HepG2 (cell line): ENCODE data around the gene LYPD6B. TPM values are rescaled to one million over a fixed set of nuclear protein-coding genes. Genes with fewer than 3 reads are reported as not detected.

Source experiments
- ATAC-seq: fragments of 200-7000 bp; cut with Tn5 transposase; 3 replicates; pipeline ENCODE4 v1.9.1; 2020; ENCODE audit warnings: mild to moderate bottlenecking, moderate library complexity
- BruUV-seq: library from RNA; stranded (reverse); fragments of 400-500 nt; replicated peaks from 2 replicates; lab custom pipeline; 2021; lab: Mats Ljungman, UMichigan
- CTCF ChIA-PET: fragments of 300-600 bp; formaldehyde crosslinking; extraction: SDS; loops from one replicate; lab custom pipeline; 2021; ENCODE audit warnings: low total read pairs, inconsistent platforms, low intra/inter-chr PET ratio; lab: Yijun Ruan, JAX
- POLR2A ChIA-PET: fragments of 350-600 bp; sonication (Branson Sonifier 250); formaldehyde crosslinking; loops from one replicate; lab custom pipeline; 2020; ENCODE audit warnings: antibody characterized with exemption, inconsistent platforms; lab: Yijun Ruan, JAX
- DNase-seq: peaks from one replicate; pipeline ENCODE4 v3.0.0-alpha.2; 2015; ENCODE audit warnings: low spot score
- FAIRE-seq: peaks from 3 replicates; lab custom pipeline; 2011; peaks lifted over from hg19 to GRCh38; lab: Jason Lieb, UNC
- H2AFZ ChIP-seq: one replicate; pipeline ENCODE4 v1.6.1; 2011; ENCODE audit warnings: low read length, inconsistent platforms
- H3K27ac ChIP-seq: fragments of 300-600 bp; 3 replicates; pipeline ENCODE4 v1.8.0; 2011; ENCODE audit warnings: mixed run types, mild to moderate bottlenecking, mixed read lengths, low read length, inconsistent platforms; ENCODE audit not compliant: insufficient read depth; ENCODE audit errors: extremely low read length
- H3K27me3 ChIP-seq, 2 experiments: fragments of 200-600 bp in 1 of 2; 2 replicates in 1 of 2; 3 replicates in 1 of 2; pipeline versions ENCODE4 v1.6.0 to v1.8.0; 2011; ENCODE audit warnings: low read length in 2 of 2, mild to moderate bottlenecking in 2 of 2, moderate library complexity in 2 of 2, inconsistent platforms in 1 of 2; ENCODE audit not compliant: insufficient read depth in 2 of 2, control insufficient read depth in 1 of 2
- H3K36me3 ChIP-seq, 2 experiments: fragments of 200-600 bp in 1 of 2; replicated peaks in 1 of 2; 2 replicates in 1 of 2; 3 replicates in 1 of 2; pipeline versions ENCODE4 v1.5.1 to v1.8.0; 2011; ENCODE audit warnings: low read length in 2 of 2, inconsistent platforms in 1 of 2; ENCODE audit not compliant: insufficient read depth in 2 of 2, control insufficient read depth in 1 of 2
- H3K4me1 ChIP-seq: 2 replicates; pipeline ENCODE4 v1.5.1; 2012; ENCODE audit warnings: low read length, inconsistent platforms; ENCODE audit not compliant: insufficient read depth
- H3K4me2 ChIP-seq: 2 replicates; pipeline ENCODE4 v1.6.0; 2011; ENCODE audit warnings: low read depth, low read length, inconsistent platforms
- H3K4me3 ChIP-seq, 3 experiments: fragments of 200-600 bp in 1 of 3; sonication (generic), shearing (Covaris generic) in 1 of 3; replicated peaks in 1 of 3; 2 replicates each; pipeline ENCODE4 v1.5.1; 2011 to 2016; ENCODE audit warnings: low read length in 3 of 3, inconsistent platforms in 2 of 3, low read depth in 2 of 3, mild to moderate bottlenecking in 2 of 3, control low read depth in 1 of 3, mixed read lengths in 1 of 3; ENCODE audit not compliant: insufficient read depth in 1 of 3
- H3K79me2 ChIP-seq: one replicate; pipeline ENCODE4 v1.6.1; 2011; ENCODE audit warnings: low read length, inconsistent platforms; ENCODE audit not compliant: insufficient read depth
- H3K9ac ChIP-seq: 2 replicates; pipeline ENCODE4 v1.6.0; 2011; ENCODE audit warnings: mild to moderate bottlenecking, low read depth, low read length, inconsistent platforms; ENCODE audit not compliant: insufficient read depth
- H3K9me3 ChIP-seq: 2 replicates; pipeline ENCODE4 v1.5.1; 2012; ENCODE audit warnings: mild to moderate bottlenecking, low read length
- H4K20me1 ChIP-seq: 2 replicates; pipeline ENCODE4 v1.6.0; 2011; ENCODE audit warnings: inconsistent platforms, mild to moderate bottlenecking, low read length, moderate library complexity; ENCODE audit not compliant: insufficient read depth
- EP300 ChIP-seq, 3 experiments: sonication (generic) in 1 of 3; formaldehyde crosslinking in 1 of 3; IDR thresholded peaks; 2 replicates each; pipeline versions ENCODE4 v1.5.1 to v1.6.1; 2011 to 2020; ENCODE audit warnings: low read depth in 2 of 3, low read length in 2 of 3, borderline replicate concordance in 1 of 3, improper control_type of control experiment in 1 of 3, mild to moderate bottlenecking in 1 of 3, missing genetic modification reagents in 1 of 3, moderate library complexity in 1 of 3
- ETV5 ChIP-seq: IDR thresholded peaks from 2 replicates; pipeline ENCODE4 v1.6.1; 2018; ENCODE audit warnings: missing biosample characterization, missing genetic modification reagents, inconsistent platforms, borderline replicate concordance
- FOXO1 ChIP-seq: sonication (generic); formaldehyde crosslinking; IDR thresholded peaks from 2 replicates; pipeline ENCODE4 v1.4.0; 2020; ENCODE audit warnings: missing genetic modification reagents
- FOXP1 ChIP-seq, 2 experiments: fragments of 450-650 bp in 1 of 2; IDR thresholded peaks; 2 replicates each; pipeline ENCODE4 v1.6.1; 2017 to 2018; ENCODE audit warnings: antibody characterized with exemption in 1 of 2
- GFI1 ChIP-seq: sonication (generic); formaldehyde crosslinking; IDR thresholded peaks from 2 replicates; pipeline ENCODE4 v1.5.0; 2020; ENCODE audit warnings: missing genetic modification reagents, mild to moderate bottlenecking, borderline replicate concordance
- HHEX ChIP-seq: IDR thresholded peaks from 2 replicates; pipeline ENCODE4 v1.6.1; 2016; ENCODE audit warnings: control low read depth
- HMGXB3 ChIP-seq: sonication (generic); formaldehyde crosslinking; IDR thresholded peaks from 2 replicates; pipeline ENCODE4 v1.4.0; 2020; ENCODE audit warnings: missing genetic modification reagents, borderline replicate concordance
- HNRNPL ChIP-seq: fragments of 200-400 bp; formaldehyde crosslinking; IDR thresholded peaks from 2 replicates; pipeline ENCODE4 v1.6.1; 2017; ENCODE audit warnings: mild to moderate bottlenecking, low read depth, low read length
- JARID2 ChIP-seq: sonication (generic); formaldehyde crosslinking; IDR thresholded peaks from 2 replicates; pipeline ENCODE4 v1.8.1; 2023; ENCODE audit warnings: missing genetic modification reagents, inconsistent platforms; ENCODE audit not compliant: insufficient replicate concordance
- KLF15 ChIP-seq: sonication (generic); formaldehyde crosslinking; IDR thresholded peaks from 2 replicates; pipeline ENCODE4 v1.8.1; 2023; ENCODE audit warnings: borderline replicate concordance, mild to moderate bottlenecking, inconsistent platforms, missing genetic modification reagents, mixed read lengths
- MZF1 ChIP-seq: sonication (generic); formaldehyde crosslinking; IDR thresholded peaks from 2 replicates; pipeline ENCODE4 v1.8.1; 2023; ENCODE audit warnings: mild to moderate bottlenecking, missing genetic modification reagents, borderline replicate concordance
- NFRKB ChIP-seq: fragments of 450-650 bp; IDR thresholded peaks from 2 replicates; pipeline ENCODE4 v1.6.1; 2017
- PHF8 ChIP-seq: sonication (generic); formaldehyde crosslinking; IDR thresholded peaks from 2 replicates; pipeline ENCODE4 v1.5.0; 2020; ENCODE audit warnings: missing genetic modification reagents
- PPARG ChIP-seq: conservative IDR thresholded peaks from 2 replicates; pipeline ENCODE4 v1.6.1; 2016; ENCODE audit warnings: missing biosample characterization, missing genetic modification reagents
- SKI ChIP-seq: fragments of 450-650 bp; IDR thresholded peaks from one replicate; pipeline ENCODE4 v1.6.1; 2018; ENCODE audit warnings: mild to moderate bottlenecking; ENCODE audit not compliant: partially characterized antibody
- ZKSCAN8 ChIP-seq: IDR thresholded peaks from 2 replicates; pipeline ENCODE4 v1.6.1; 2016; ENCODE audit warnings: borderline replicate concordance, missing genetic modification reagents, missing compliant biosample characterization
- ZNF33A ChIP-seq: sonication (generic); formaldehyde crosslinking; IDR thresholded peaks from 2 replicates; pipeline ENCODE4 v1.5.1; 2020; ENCODE audit warnings: missing genetic modification reagents, mild to moderate bottlenecking, moderate library complexity, borderline replicate concordance
- ZNF7 ChIP-seq: IDR thresholded peaks from 2 replicates; pipeline ENCODE4 v1.6.1; 2016; ENCODE audit warnings: missing biosample characterization, missing genetic modification reagents
- ZNF773 ChIP-seq: sonication (generic); formaldehyde crosslinking; IDR thresholded peaks from 2 replicates; pipeline ENCODE4 v1.4.0; 2020; ENCODE audit warnings: missing genetic modification reagents, borderline replicate concordance
- WGBS: methylation state at CpG from one replicate; pipeline ENCODE4 v1.1.6; 2017; ENCODE audit warnings: low lambda C conversion rate; 5-methylcytosine and 5-hydroxymethylcytosine counted together
- in situ Hi-C: cut with HindIII; loops from 2 replicates; pipeline ENCODE4 v1.10.0; 2017; ENCODE audit warnings: low pct_unique_long_range_greater_than_20kb; ENCODE audit not compliant: extremely low pct_ligation_motif_present
- intact Hi-C: fragments of 100-400 bp; cut with micrococcal nuclease; formaldehyde crosslinking; loops from one replicate; pipeline ENCODE4 v1.10.0; 2022; ENCODE audit not compliant: unreplicated experiment
- polyA plus RNA-seq, 8 experiments: library from polyadenylated mRNA; depleted of rRNA in 3 of 8; stranded (reverse) in 7 of 8; unstranded in 1 of 8; fragments of >200 nt; fragmentation: Illumina TruSeq in 4 of 8; extraction: Trizol in 4 of 8; gene quantifications; 2 replicates each; pipeline versions ENCODE4 v1.2.1 to v1.2.3, GENCODE V29; 2011 to 2016; ENCODE audit warnings: low read depth in 4 of 8, missing spikeins in 1 of 8, mixed read lengths in 1 of 8; ENCODE audit not compliant: insufficient read depth in 1 of 8
- total RNA-seq, 5 experiments: library from RNA; depleted of rRNA; stranded (reverse); fragments of >200 nt; fragmentation: Illumina TruSeq; extraction: Trizol; gene quantifications; 2 replicates each; pipeline ENCODE4 v1.2.3, GENCODE V29; 2016; ENCODE audit warnings: low read depth in 1 of 5

The LYPD6B gene
- total and polyA plus RNA-seq, 2 of the 13 experiments (the other 11 are each of a cell fraction or from before 2014, with no cell fraction given), result not detected

DNA sequence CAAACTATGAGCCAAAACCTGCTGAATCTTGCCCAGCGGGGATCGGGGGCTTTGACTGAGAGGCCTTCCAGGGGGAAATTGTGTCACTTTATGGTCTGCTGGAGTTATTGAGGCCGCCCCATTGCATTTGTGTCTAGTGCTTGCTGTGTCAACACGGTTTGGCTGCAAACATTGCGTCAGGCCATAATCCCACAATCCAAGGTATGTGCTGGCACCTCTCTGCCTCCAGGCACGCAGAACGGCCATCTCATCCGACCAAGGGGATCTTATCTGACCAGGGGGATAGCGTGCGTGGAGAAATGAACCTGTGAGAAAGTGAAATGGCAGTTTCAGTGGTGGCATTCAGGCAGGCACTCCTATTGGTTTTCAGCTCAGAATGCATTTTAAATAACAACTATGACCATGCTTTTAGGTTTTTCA lies 18.1 kb upstream of the LYPD6B start (continued):
- peak in 1 of 2 experiments; percentile 35; a peak in 1 of 4 replicates for TF ChIP-seq EP300 (IDR thresholded peaks at IDR 0.05; ENCODE audit: low read depth in 2 of 2, low read length in 2 of 2)
- TF ChIP-seq EP300 (CRISPR knock-in tag; IDR thresholded peaks at IDR 0.05; ENCODE audit: borderline replicate concordance), result no peak
- peak; percentile 62 for TF ChIP-seq SKI
- no peak for TF ChIP-seq NFRKB
- peak; percentile 56 for TF ChIP-seq FOXO1 (CRISPR knock-in tag)
- no peak for TF ChIP-seq FOXP1 (IDR thresholded peaks at IDR 0.05)
- peak; percentile 43; the same call in 1 of the 2 replicates for TF ChIP-seq FOXP1 (CRISPR knock-in tag; IDR thresholded peaks at IDR 0.05)
- TF ChIP-seq PHF8, result 0 out of 2 replicates have a peak, but pooled peaks have one; percentile 15

DNA sequence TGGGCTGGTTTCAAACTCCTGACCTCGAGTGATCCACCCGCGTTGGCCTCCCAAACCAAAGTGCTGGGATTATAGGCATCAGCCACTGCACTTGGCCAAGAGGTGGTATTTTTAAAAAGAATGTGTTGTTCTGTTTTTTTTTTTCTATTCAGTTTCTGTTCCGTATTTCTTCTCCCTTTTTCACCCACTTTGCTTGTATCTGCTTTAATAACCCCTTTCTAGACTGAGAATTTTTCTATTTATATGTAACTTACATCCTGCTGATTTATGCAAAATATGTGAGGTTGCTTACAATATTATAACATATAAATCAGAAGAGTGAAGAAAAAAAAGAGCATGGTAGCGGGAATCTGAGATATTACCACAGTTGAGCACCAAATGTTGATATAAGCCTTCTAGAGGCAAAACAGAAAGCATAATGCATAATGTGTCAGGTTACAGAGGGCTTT lies 17.2 kb upstream of the LYPD6B start:
- Histone ChIP-seq H2AFZ (no peak overlapping the region), H3K27ac (no peak overlapping the region), H3K4me2 (no peak overlapping the region), H3K9ac (no peak overlapping the region), H3K79me2 (no peaks in the 10 kb centered on the region), H3K4me3 (no peak overlapping the region), H4K20me1 (no peaks in the 10 kb centered on the region), H3K27me3 (peaks cover 0 to 13% of the 10 kb centered on the region in 2 experiments; a peak in 2 of 5 replicates), H3K36me3 (no peaks in the 10 kb centered on the region), H3K9me3 (no peaks in the 10 kb centered on the region), H3K4me1 (peaks cover 12% of the 10 kb centered on the region)
- DNase-seq (no peak), ATAC-seq (no peak), FAIRE-seq (no peak)
- ChIA-PET POLR2A (no interaction called here), CTCF (no interaction called here)
- in situ Hi-C loops, result loop anchor here (5.0 kb wide), 1 partner anchor 541 kb away; no protein-coding TSS in a partner anchor
- intact Hi-C loops, result no loop called here
- BruUV-seq, result no TSS peak
- 47% methylated on average over 5 of the region's 5 CpGs for WGBS
- TF ChIP-seq ZNF7 (CRISPR knock-in tag) (no peak), MZF1 (CRISPR knock-in tag) (no peak), JARID2 (CRISPR knock-in tag) (no peak), ZNF773 (CRISPR knock-in tag) (no peak), ZKSCAN8 (CRISPR knock-in tag) (no peak), HNRNPL (no peak), HHEX (CRISPR knock-in tag) (no peak), HMGXB3 (CRISPR knock-in tag) (no peak), ZNF33A (CRISPR knock-in tag) (no peak), GFI1 (CRISPR knock-in tag) (no peak), PPARG (CRISPR knock-in tag) (no peak), ETV5 (CRISPR knock-in tag) (no peak), KLF15 (CRISPR knock-in tag) (no peak)
